Memory B cell (primary cell): ENCODE results near the gene MRPL11.

Experiments
- ATAC-seq: fragments of 150-1000 bp; cut with Tn5 transposase; 2 replicates; pipeline ENCODE4 v1.10.0; 2021; ENCODE audit warnings: low read depth, mild to moderate bottlenecking, moderate library complexity
- DNase-seq, 2 donors: peaks; one replicate each; pipeline ENCODE4 v3.0.0; 2022; ENCODE audit warnings: low spot score in 2 of 2
- H3K27ac Mint-ChIP-seq: one replicate; pipeline ENCODE4 v1.8.0; 2022; ENCODE audit warnings: mild to moderate bottlenecking, moderate library complexity, mixed read lengths
- H3K27me3 Mint-ChIP-seq: one replicate; pipeline ENCODE4 v1.8.0; 2022; ENCODE audit warnings: mixed read lengths
- H3K36me3 Mint-ChIP-seq: one replicate; pipeline ENCODE4 v1.8.0; 2022; ENCODE audit warnings: mild to moderate bottlenecking, mixed read lengths
- H3K4me1 Mint-ChIP-seq: one replicate; pipeline ENCODE4 v1.8.0; 2022; ENCODE audit warnings: mixed read lengths
- H3K4me3 Mint-ChIP-seq: one replicate; pipeline ENCODE4 v1.8.0; 2022; ENCODE audit warnings: mild to moderate bottlenecking, moderate library complexity, mixed read lengths
- H3K9me3 Mint-ChIP-seq: one replicate; pipeline ENCODE4 v1.8.0; 2022; ENCODE audit warnings: mixed read lengths

MRPL11 gene

GRCh38 chr11:66412110-66412509 lies 26.5 kb downstream of the MRPL11 start:
- no peak overlapping the region for H3K4me3 Mint-ChIP-seq
- no peak overlapping the region for H3K27ac Mint-ChIP-seq
- H3K9me3 Mint-ChIP-seq: no peaks in the 10 kb centered on the region
- H3K36me3 Mint-ChIP-seq: no peaks in the 10 kb centered on the region
- ATAC-seq (no peak), DNase-seq (no peak)
- H3K27me3 Mint-ChIP-seq: peaks cover 33% of the 10 kb centered on the region
- peaks cover 4% of the 10 kb centered on the region for H3K4me1 Mint-ChIP-seq

- Mint-ChIP-seq H3K9me3 (no peaks in the 10 kb centered on the region), H3K27me3 (peaks cover 31% of the 10 kb centered on the region), H3K4me3 (no peak overlapping the region), H3K4me1 (peaks cover 4% of the 10 kb centered on the region), H3K36me3 (no peaks in the 10 kb centered on the region), H3K27ac (no peak overlapping the region)
- DNase-seq (no peak), ATAC-seq (no peak)
These were observed 27.3 kb downstream of the MRPL11 start for GRCh38 chr11:66411323-66411722.

- Mint-ChIP-seq H3K36me3 (no peaks in the 10 kb centered on the region), H3K9me3 (no peaks in the 10 kb centered on the region), H3K27me3 (peaks cover 32% of the 10 kb centered on the region), H3K27ac (no peak overlapping the region), H3K4me1 (peaks cover 4% of the 10 kb centered on the region), H3K4me3 (no peak overlapping the region)
- no peak for DNase-seq
- no peak for ATAC-seq
These were observed 28.5 kb downstream of the MRPL11 start for GRCh38 chr11:66410191-66410590.

GRCh38 chr11:66409226-66409625 lies 29.4 kb downstream of the MRPL11 start:
- Mint-ChIP-seq H3K27me3 (peaks cover 31% of the 10 kb centered on the region), H3K4me3 (no peak overlapping the region), H3K4me1 (peaks cover 4% of the 10 kb centered on the region), H3K36me3 (no peaks in the 10 kb centered on the region), H3K27ac (no peak overlapping the region), H3K9me3 (no peaks in the 10 kb centered on the region)
- DNase-seq (no peak), ATAC-seq (no peak)

- peak; percentile 94 to 98 for DNase-seq
- Mint-ChIP-seq H3K27ac (no peak overlapping the region), H3K4me3 (peak overlapping the region; percentile 80), H3K9me3 (no peaks in the 10 kb centered on the region), H3K36me3 (no peaks in the 10 kb centered on the region), H3K27me3 (peaks cover 29% of the 10 kb centered on the region), H3K4me1 (peaks cover 4% of the 10 kb centered on the region)
- ATAC-seq: peak; percentile 84
These were observed 30.0 kb downstream of the MRPL11 start for GRCh38 chr11:66408488-66409214.

GRCh38 chr11:66407651-66408050 lies 31.0 kb downstream of the MRPL11 start:
- H3K27me3 Mint-ChIP-seq: peaks cover 28% of the 10 kb centered on the region
- ATAC-seq: no peak
- DNase-seq: no peak
- no peak overlapping the region for H3K27ac Mint-ChIP-seq
- H3K4me1 Mint-ChIP-seq: peaks cover 4% of the 10 kb centered on the region
- H3K36me3 Mint-ChIP-seq: no peaks in the 10 kb centered on the region
- no peaks in the 10 kb centered on the region for H3K9me3 Mint-ChIP-seq
- no peak overlapping the region for H3K4me3 Mint-ChIP-seq

GRCh38 chr11:66393954-66394353 lies 44.7 kb downstream of the MRPL11 start:
- Mint-ChIP-seq H3K27ac (no peak overlapping the region), H3K36me3 (no peaks in the 10 kb centered on the region), H3K4me3 (no peak overlapping the region), H3K4me1 (peaks cover 5% of the 10 kb centered on the region), H3K9me3 (no peaks in the 10 kb centered on the region), H3K27me3 (peaks cover 6% of the 10 kb centered on the region)
- ATAC-seq: no peak
- no peak for DNase-seq

- Mint-ChIP-seq H3K9me3 (no peaks in the 10 kb centered on the region), H3K36me3 (no peaks in the 10 kb centered on the region), H3K27me3 (peaks cover 5% of the 10 kb centered on the region), H3K27ac (no peak overlapping the region), H3K4me3 (no peak overlapping the region), H3K4me1 (peaks cover 5% of the 10 kb centered on the region)
- ATAC-seq (peak; percentile 58), DNase-seq (no peak)
These were observed 47.3 kb downstream of the MRPL11 start for GRCh38 chr11:66391322-66391721.

GRCh38 chr11:66388780-66389386 lies 49.8 kb downstream of the MRPL11 start:
- peak; percentile 58 for DNase-seq
- H3K36me3 Mint-ChIP-seq: no peaks in the 10 kb centered on the region

GRCh38 chr11:66386171-66387069 lies 52.2 kb downstream of the MRPL11 start:
- DNase-seq (peak; percentile 82 to 88), ATAC-seq (peak; percentile 83)
- peak overlapping the region; percentile 62 for H3K4me3 Mint-ChIP-seq
- H3K27me3 Mint-ChIP-seq: no peaks in the 10 kb centered on the region
- no peaks in the 10 kb centered on the region for H3K9me3 Mint-ChIP-seq
- H3K4me1 Mint-ChIP-seq: peaks cover 10% of the 10 kb centered on the region
- H3K36me3 Mint-ChIP-seq: no peaks in the 10 kb centered on the region
- peak overlapping the region; percentile 9 for H3K27ac Mint-ChIP-seq

More at GRCh38 chr11:66388780-66389386, 49.8 kb downstream of the MRPL11 start:
- H3K9me3 Mint-ChIP-seq: no peaks in the 10 kb centered on the region
- H3K4me3 Mint-ChIP-seq: no peak overlapping the region
- peaks cover 10% of the 10 kb centered on the region for H3K4me1 Mint-ChIP-seq
- no peak overlapping the region for H3K27ac Mint-ChIP-seq
- H3K27me3 Mint-ChIP-seq: peaks cover 2% of the 10 kb centered on the region
- ATAC-seq: peak; percentile 66
